HepG2 (cell line): ENCODE results near the gene TM4SF18. TPM values are rescaled to one million over a fixed set of nuclear protein-coding genes. Genes with fewer than 3 reads are reported as not detected.

Source experiments
- ATAC-seq: fragments of 200-7000 bp; cut with Tn5 transposase; 3 replicates; pipeline ENCODE4 v1.9.1; 2020; ENCODE audit warnings: mild to moderate bottlenecking, moderate library complexity
- BruUV-seq: library from RNA; stranded (reverse); fragments of 400-500 nt; replicated peaks from 2 replicates; lab custom pipeline; 2021; lab: Mats Ljungman, UMichigan
- CTCF ChIA-PET: fragments of 300-600 bp; formaldehyde crosslinking; extraction: SDS; loops from one replicate; lab custom pipeline; 2021; ENCODE audit warnings: low total read pairs, inconsistent platforms, low intra/inter-chr PET ratio; lab: Yijun Ruan, JAX
- POLR2A ChIA-PET: fragments of 350-600 bp; sonication (Branson Sonifier 250); formaldehyde crosslinking; loops from one replicate; lab custom pipeline; 2020; ENCODE audit warnings: antibody characterized with exemption, inconsistent platforms; lab: Yijun Ruan, JAX
- DNase-seq: peaks from one replicate; pipeline ENCODE4 v3.0.0-alpha.2; 2015; ENCODE audit warnings: low spot score
- FAIRE-seq: peaks from 3 replicates; lab custom pipeline; 2011; peaks lifted over from hg19 to GRCh38; lab: Jason Lieb, UNC
- H2AFZ ChIP-seq: one replicate; pipeline ENCODE4 v1.6.1; 2011; ENCODE audit warnings: low read length, inconsistent platforms
- H3K27ac ChIP-seq: fragments of 300-600 bp; 3 replicates; pipeline ENCODE4 v1.8.0; 2011; ENCODE audit warnings: mixed run types, mild to moderate bottlenecking, mixed read lengths, low read length, inconsistent platforms; ENCODE audit not compliant: insufficient read depth; ENCODE audit errors: extremely low read length
- H3K27me3 ChIP-seq, 2 experiments: fragments of 200-600 bp in 1 of 2; 2 replicates in 1 of 2; 3 replicates in 1 of 2; pipeline versions ENCODE4 v1.6.0 to v1.8.0; 2011; ENCODE audit warnings: low read length in 2 of 2, mild to moderate bottlenecking in 2 of 2, moderate library complexity in 2 of 2, inconsistent platforms in 1 of 2; ENCODE audit not compliant: insufficient read depth in 2 of 2, control insufficient read depth in 1 of 2
- H3K36me3 ChIP-seq, 2 experiments: fragments of 200-600 bp in 1 of 2; replicated peaks in 1 of 2; 2 replicates in 1 of 2; 3 replicates in 1 of 2; pipeline versions ENCODE4 v1.5.1 to v1.8.0; 2011; ENCODE audit warnings: low read length in 2 of 2, inconsistent platforms in 1 of 2; ENCODE audit not compliant: insufficient read depth in 2 of 2, control insufficient read depth in 1 of 2
- H3K4me1 ChIP-seq: 2 replicates; pipeline ENCODE4 v1.5.1; 2012; ENCODE audit warnings: low read length, inconsistent platforms; ENCODE audit not compliant: insufficient read depth
- H3K4me2 ChIP-seq: 2 replicates; pipeline ENCODE4 v1.6.0; 2011; ENCODE audit warnings: low read depth, low read length, inconsistent platforms
- H3K4me3 ChIP-seq, 3 experiments: fragments of 200-600 bp in 1 of 3; sonication (generic), shearing (Covaris generic) in 1 of 3; replicated peaks in 1 of 3; 2 replicates each; pipeline ENCODE4 v1.5.1; 2011 to 2016; ENCODE audit warnings: low read length in 3 of 3, inconsistent platforms in 2 of 3, low read depth in 2 of 3, mild to moderate bottlenecking in 2 of 3, control low read depth in 1 of 3, mixed read lengths in 1 of 3; ENCODE audit not compliant: insufficient read depth in 1 of 3
- H3K79me2 ChIP-seq: one replicate; pipeline ENCODE4 v1.6.1; 2011; ENCODE audit warnings: low read length, inconsistent platforms; ENCODE audit not compliant: insufficient read depth
- H3K9ac ChIP-seq: 2 replicates; pipeline ENCODE4 v1.6.0; 2011; ENCODE audit warnings: mild to moderate bottlenecking, low read depth, low read length, inconsistent platforms; ENCODE audit not compliant: insufficient read depth
- H3K9me3 ChIP-seq: 2 replicates; pipeline ENCODE4 v1.5.1; 2012; ENCODE audit warnings: mild to moderate bottlenecking, low read length
- H4K20me1 ChIP-seq: 2 replicates; pipeline ENCODE4 v1.6.0; 2011; ENCODE audit warnings: inconsistent platforms, mild to moderate bottlenecking, low read length, moderate library complexity; ENCODE audit not compliant: insufficient read depth
- FOSL1 ChIP-seq: sonication (generic); formaldehyde crosslinking; IDR thresholded peaks from 2 replicates; pipeline ENCODE4 v1.9.0; 2021; ENCODE audit warnings: missing genetic modification reagents, borderline replicate concordance
- IKZF5 ChIP-seq: IDR thresholded peaks from 2 replicates; pipeline ENCODE4 v1.6.1; 2018; ENCODE audit warnings: missing genetic modification reagents, mild to moderate bottlenecking, missing compliant biosample characterization
- ISX ChIP-seq: sonication (generic); formaldehyde crosslinking; conservative IDR thresholded peaks from 2 replicates; pipeline ENCODE4 v1.5.0; 2020; ENCODE audit warnings: missing genetic modification reagents
- MAFG ChIP-seq: sonication (generic); formaldehyde crosslinking; IDR thresholded peaks from 2 replicates; pipeline ENCODE4 v1.5.1; 2020; ENCODE audit warnings: mild to moderate bottlenecking, missing genetic modification reagents
- MLLT10 ChIP-seq: sonication (generic); formaldehyde crosslinking; IDR thresholded peaks from 2 replicates; pipeline ENCODE4 v1.4.0; 2020; ENCODE audit warnings: missing genetic modification reagents
- MXD4 ChIP-seq: IDR thresholded peaks from 2 replicates; pipeline ENCODE4 v1.6.1; 2016; ENCODE audit warnings: mild to moderate bottlenecking, missing biosample characterization, missing genetic modification reagents
- NFE2L1 ChIP-seq: sonication (generic); formaldehyde crosslinking; IDR thresholded peaks from 2 replicates; pipeline ENCODE4 v1.4.0; 2020; ENCODE audit warnings: missing genetic modification reagents, mild to moderate bottlenecking, borderline replicate concordance
- NRL ChIP-seq: sonication (generic); formaldehyde crosslinking; IDR thresholded peaks from 2 replicates; pipeline ENCODE4 v1.5.0; 2020; ENCODE audit warnings: missing genetic modification reagents, mild to moderate bottlenecking, moderate library complexity, borderline replicate concordance
- PRDM4 ChIP-seq: sonication (generic); formaldehyde crosslinking; IDR thresholded peaks from 2 replicates; pipeline ENCODE4 v1.9.0; 2021; ENCODE audit warnings: missing genetic modification reagents, borderline replicate concordance
- RFX5 ChIP-seq: IDR thresholded peaks from 2 replicates; pipeline ENCODE4 v1.6.1; 2011; ENCODE audit warnings: low read depth, low read length, improper control_type of control experiment
- ZIK1 ChIP-seq: sonication (generic); formaldehyde crosslinking; IDR thresholded peaks from 2 replicates; pipeline ENCODE4 v1.5.0; 2020; ENCODE audit warnings: mild to moderate bottlenecking, low read depth, missing genetic modification reagents, borderline replicate concordance
- ZNF18 ChIP-seq: sonication (generic); formaldehyde crosslinking; IDR thresholded peaks from 2 replicates; pipeline ENCODE4 v1.8.0; 2022; ENCODE audit warnings: mild to moderate bottlenecking, missing genetic modification reagents; ENCODE audit not compliant: insufficient replicate concordance
- ZNF670 ChIP-seq: sonication (generic); formaldehyde crosslinking; IDR thresholded peaks from 2 replicates; pipeline ENCODE4 v1.8.0; 2022; ENCODE audit warnings: mild to moderate bottlenecking, missing genetic modification reagents, borderline replicate concordance
- WGBS: methylation state at CpG from one replicate; pipeline ENCODE4 v1.1.6; 2017; ENCODE audit warnings: low lambda C conversion rate; 5-methylcytosine and 5-hydroxymethylcytosine counted together
- in situ Hi-C: cut with HindIII; loops from 2 replicates; pipeline ENCODE4 v1.10.0; 2017; ENCODE audit warnings: low pct_unique_long_range_greater_than_20kb; ENCODE audit not compliant: extremely low pct_ligation_motif_present
- intact Hi-C: fragments of 100-400 bp; cut with micrococcal nuclease; formaldehyde crosslinking; loops from one replicate; pipeline ENCODE4 v1.10.0; 2022; ENCODE audit not compliant: unreplicated experiment
- polyA plus RNA-seq, 8 experiments: library from polyadenylated mRNA; depleted of rRNA in 3 of 8; stranded (reverse) in 7 of 8; unstranded in 1 of 8; fragments of >200 nt; fragmentation: Illumina TruSeq in 4 of 8; extraction: Trizol in 4 of 8; gene quantifications; 2 replicates each; pipeline versions ENCODE4 v1.2.1 to v1.2.3, GENCODE V29; 2011 to 2016; ENCODE audit warnings: low read depth in 4 of 8, missing spikeins in 1 of 8, mixed read lengths in 1 of 8; ENCODE audit not compliant: insufficient read depth in 1 of 8
- total RNA-seq, 5 experiments: library from RNA; depleted of rRNA; stranded (reverse); fragments of >200 nt; fragmentation: Illumina TruSeq; extraction: Trizol; gene quantifications; 2 replicates each; pipeline ENCODE4 v1.2.3, GENCODE V29; 2016; ENCODE audit warnings: low read depth in 1 of 5
- TF ChIP-seq, protein P1 (sequence below): sonication (generic); formaldehyde crosslinking; IDR thresholded peaks from 2 replicates; pipeline ENCODE4 v1.5.0; 2020; ENCODE audit warnings: mild to moderate bottlenecking, missing genetic modification reagents, borderline replicate concordance

The TM4SF18 gene
- total and polyA plus RNA-seq, 2 of the 13 experiments (the other 11 are each of a cell fraction or from before 2014, with no cell fraction given), result 0.15 TPM; not detected in 1

- TF ChIP-seq ZNF18 (CRISPR knock-in tag) (no peak), MAFG (CRISPR knock-in tag) (no peak), ZIK1 (no peak), NRL (CRISPR knock-in tag) (no peak)
- TF ChIP-seq, protein P1, sequence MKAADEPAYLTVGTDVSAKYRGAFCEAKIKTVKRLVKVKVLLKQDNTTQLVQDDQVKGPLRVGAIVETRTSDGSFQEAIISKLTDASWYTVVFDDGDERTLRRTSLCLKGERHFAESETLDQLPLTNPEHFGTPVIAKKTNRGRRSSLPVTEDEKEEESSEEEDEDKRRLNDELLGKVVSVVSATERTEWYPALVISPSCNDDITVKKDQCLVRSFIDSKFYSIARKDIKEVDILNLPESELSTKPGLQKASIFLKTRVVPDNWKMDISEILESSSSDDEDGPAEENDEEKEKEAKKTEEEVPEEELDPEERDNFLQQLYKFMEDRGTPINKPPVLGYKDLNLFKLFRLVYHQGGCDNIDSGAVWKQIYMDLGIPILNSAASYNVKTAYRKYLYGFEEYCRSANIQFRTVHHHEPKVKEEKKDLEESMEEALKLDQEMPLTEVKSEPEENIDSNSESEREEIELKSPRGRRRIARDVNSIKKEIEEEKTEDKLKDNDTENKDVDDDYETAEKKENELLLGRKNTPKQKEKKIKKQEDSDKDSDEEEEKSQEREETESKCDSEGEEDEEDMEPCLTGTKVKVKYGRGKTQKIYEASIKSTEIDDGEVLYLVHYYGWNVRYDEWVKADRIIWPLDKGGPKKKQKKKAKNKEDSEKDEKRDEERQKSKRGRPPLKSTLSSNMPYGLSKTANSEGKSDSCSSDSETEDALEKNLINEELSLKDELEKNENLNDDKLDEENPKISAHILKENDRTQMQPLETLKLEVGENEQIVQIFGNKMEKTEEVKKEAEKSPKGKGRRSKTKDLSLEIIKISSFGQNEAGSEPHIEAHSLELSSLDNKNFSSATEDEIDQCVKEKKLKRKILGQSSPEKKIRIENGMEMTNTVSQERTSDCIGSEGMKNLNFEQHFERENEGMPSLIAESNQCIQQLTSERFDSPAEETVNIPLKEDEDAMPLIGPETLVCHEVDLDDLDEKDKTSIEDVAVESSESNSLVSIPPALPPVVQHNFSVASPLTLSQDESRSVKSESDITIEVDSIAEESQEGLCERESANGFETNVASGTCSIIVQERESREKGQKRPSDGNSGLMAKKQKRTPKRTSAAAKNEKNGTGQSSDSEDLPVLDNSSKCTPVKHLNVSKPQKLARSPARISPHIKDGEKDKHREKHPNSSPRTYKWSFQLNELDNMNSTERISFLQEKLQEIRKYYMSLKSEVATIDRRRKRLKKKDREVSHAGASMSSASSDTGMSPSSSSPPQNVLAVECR (CRISPR knock-in tag), result no peak
Observed at GRCh38 chr3:149366031-149366430, 32.6 kb upstream of the TM4SF18 start (continued).

GRCh38 chr3:149364624-149365023, 31.2 kb upstream of the TM4SF18 start:
- ATAC-seq (no peak), FAIRE-seq (no peak), DNase-seq (no peak)
- no peak overlapping the region for H3K9ac ChIP-seq
- ChIA-PET POLR2A (interaction anchor here (1.9 kb wide), 1 partner anchor 8 kb away, joined by 11 read pairs; no protein-coding TSS in a partner anchor), CTCF (no interaction called here)
- WGBS, result 95% methylated on average over 2 of the region's 2 CpGs
- no peaks in the 10 kb centered on the region for H3K79me2 ChIP-seq
- H3K9me3 ChIP-seq, result no peaks in the 10 kb centered on the region
- in situ Hi-C loops (no loop called here), intact Hi-C loops (no loop called here)
- peaks cover 55% of the 10 kb centered on the region for H3K4me1 ChIP-seq
- no TSS peak for BruUV-seq
- no peaks in the 10 kb centered on the region for H3K27me3 ChIP-seq
- H3K36me3 ChIP-seq, result no peaks in the 10 kb centered on the region
- H4K20me1 ChIP-seq, result no peaks in the 10 kb centered on the region
- H3K4me2 ChIP-seq, result no peak overlapping the region
- H3K4me3 ChIP-seq, result no peak overlapping the region
- H2AFZ ChIP-seq, result no peak overlapping the region
- H3K27ac ChIP-seq, result no peak overlapping the region
- TF ChIP-seq IKZF5 (CRISPR knock-in tag) (no peak), PRDM4 (CRISPR knock-in tag) (no peak), ISX (no peak), ZNF670 (CRISPR knock-in tag) (no peak), NFE2L1 (CRISPR knock-in tag) (no peak), MLLT10 (CRISPR knock-in tag) (no peak), FOSL1 (no peak), RFX5 (no peak), MXD4 (no peak)
